HEK293 (cell line): ENCODE data around the gene PKMYT1.

Source experiments
- CTCF ChIA-PET: fragments of 350-600 bp; formaldehyde crosslinking; extraction: SDS; loops from one replicate; lab custom pipeline; 2021; ENCODE audit warnings: antibody characterized with exemption; lab: Yijun Ruan, JAX
- POLR2A ChIA-PET: fragments of 300-600 bp; formaldehyde crosslinking; extraction: SDS; loops from one replicate; lab custom pipeline; 2020; ENCODE audit warnings: antibody characterized with exemption, inconsistent platforms; lab: Yijun Ruan, JAX
- H3K27ac ChIP-seq: fragments of 200-500 bp; sonication (Bioruptor generic); 2 replicates; pipeline ENCODE4 v1.5.1; 2014; ENCODE audit warnings: low read depth, low read length, control low read depth, inconsistent platforms; ENCODE audit errors: extremely low read depth
- H3K36me3 ChIP-seq, 2 experiments: fragments of 200-500 bp in 1 of 2; sonication (Bioruptor generic) in 1 of 2; 1 replicate in 1 of 2; 2 replicates in 1 of 2; pipeline ENCODE4 v1.5.1; 2014 to 2017; ENCODE audit warnings: inconsistent platforms in 2 of 2, low read length in 2 of 2; ENCODE audit not compliant: control insufficient read depth in 2 of 2, insufficient read depth in 1 of 2
- H3K4me1 ChIP-seq: fragments of 200-500 bp; sonication (Bioruptor generic); 2 replicates; pipeline ENCODE4 v1.5.1; 2014; ENCODE audit warnings: mild to moderate bottlenecking, low read length, inconsistent platforms; ENCODE audit not compliant: control insufficient read depth, insufficient read depth
- H3K4me3 ChIP-seq: 2 replicates; pipeline ENCODE4 v1.5.1; 2011; ENCODE audit warnings: low read depth, mild to moderate bottlenecking, control low read depth, low read length, moderate library complexity
- H3K9me3 ChIP-seq: fragments of 200-500 bp; sonication (Bioruptor generic); 2 replicates; pipeline ENCODE4 v1.5.1; 2014; ENCODE audit warnings: low read depth, low read length, inconsistent platforms; ENCODE audit not compliant: control insufficient read depth, insufficient read depth
- HOXA7 ChIP-seq: sonication (generic); formaldehyde crosslinking; IDR thresholded peaks from 2 replicates; pipeline ENCODE4 v1.8.1; 2022; ENCODE audit warnings: missing genetic modification reagents, borderline replicate concordance
- OSR2 ChIP-seq: fragments of 450-650 bp; formaldehyde crosslinking; IDR thresholded peaks from 2 replicates; pipeline ENCODE4 v1.5.1; 2016; ENCODE audit warnings: missing biosample characterization, missing genetic modification characterization
- SP3 ChIP-seq: fragments of 450-650 bp; formaldehyde crosslinking; IDR thresholded peaks from 2 replicates; pipeline ENCODE4 v1.5.1; 2016; ENCODE audit warnings: missing biosample characterization, missing genetic modification characterization
- ZNF239 ChIP-seq: fragments of 450-650 bp; formaldehyde crosslinking; IDR thresholded peaks from 2 replicates; pipeline ENCODE4 v1.5.1; 2016; ENCODE audit warnings: missing biosample characterization, missing genetic modification characterization
- ZNF335 ChIP-seq: fragments of 450-650 bp; formaldehyde crosslinking; conservative IDR thresholded peaks from 2 replicates; pipeline ENCODE4 v1.5.1; 2016; ENCODE audit warnings: missing biosample characterization, missing genetic modification characterization
- ZNF610 ChIP-seq: fragments of 450-650 bp; formaldehyde crosslinking; IDR thresholded peaks from 2 replicates; pipeline ENCODE4 v1.5.1; 2016; ENCODE audit warnings: missing biosample characterization, missing genetic modification characterization, borderline replicate concordance
- ZNF76 ChIP-seq: fragments of 450-650 bp; formaldehyde crosslinking; IDR thresholded peaks from 2 replicates; pipeline ENCODE4; 2016; ENCODE audit warnings: low read depth, missing biosample characterization, missing genetic modification characterization, borderline replicate concordance
- ZNF837 ChIP-seq: fragments of 450-650 bp; formaldehyde crosslinking; IDR thresholded peaks from 2 replicates; pipeline ENCODE4 v1.5.1; 2016; ENCODE audit warnings: missing biosample characterization, missing genetic modification characterization
- ZSCAN16 ChIP-seq: fragments of 450-650 bp; formaldehyde crosslinking; IDR thresholded peaks from 2 replicates; pipeline ENCODE4 v1.5.1; 2016; ENCODE audit warnings: missing biosample characterization, missing genetic modification characterization
- TF ChIP-seq, protein P1 (sequence below): fragments of 450-650 bp; formaldehyde crosslinking; IDR thresholded peaks from 2 replicates; pipeline ENCODE4 v1.5.1; 2016; ENCODE audit warnings: missing biosample characterization, missing genetic modification characterization
- TF ChIP-seq, protein P2 (sequence below): fragments of 450-650 bp; IDR thresholded peaks from 2 replicates; pipeline ENCODE4 v1.5.1; 2018; ENCODE audit warnings: missing biosample characterization, missing genetic modification characterization
- TF ChIP-seq, protein P3 (sequence below): fragments of 450-650 bp; formaldehyde crosslinking; IDR thresholded peaks from 2 replicates; pipeline ENCODE4 v1.5.1; 2016; ENCODE audit warnings: missing biosample characterization, missing genetic modification characterization
- TF ChIP-seq, protein P4 (sequence below): fragments of 450-650 bp; formaldehyde crosslinking; optimal IDR thresholded peaks from 2 replicates; pipeline ENCODE3; 2016; ENCODE audit warnings: missing biosample characterization, mild to moderate bottlenecking, missing genetic modification characterization
- TF ChIP-seq, protein P5 (sequence below): fragments of 450-650 bp; formaldehyde crosslinking; IDR thresholded peaks from 2 replicates; pipeline ENCODE4 v1.5.1; 2016; ENCODE audit warnings: missing biosample characterization, missing genetic modification characterization
- TF ChIP-seq, protein P6 (sequence below): IDR thresholded peaks from 2 replicates; pipeline ENCODE4 v1.6.1; 2011; ENCODE audit warnings: mild to moderate bottlenecking, low read depth, low read length, borderline replicate concordance
- TF ChIP-seq, protein P7 (sequence below): fragments of 450-650 bp; formaldehyde crosslinking; IDR thresholded peaks from 2 replicates; pipeline ENCODE4 v1.5.1; 2017; ENCODE audit warnings: missing biosample characterization, mild to moderate bottlenecking, missing genetic modification characterization, moderate library complexity

The PKMYT1 gene

DNA sequence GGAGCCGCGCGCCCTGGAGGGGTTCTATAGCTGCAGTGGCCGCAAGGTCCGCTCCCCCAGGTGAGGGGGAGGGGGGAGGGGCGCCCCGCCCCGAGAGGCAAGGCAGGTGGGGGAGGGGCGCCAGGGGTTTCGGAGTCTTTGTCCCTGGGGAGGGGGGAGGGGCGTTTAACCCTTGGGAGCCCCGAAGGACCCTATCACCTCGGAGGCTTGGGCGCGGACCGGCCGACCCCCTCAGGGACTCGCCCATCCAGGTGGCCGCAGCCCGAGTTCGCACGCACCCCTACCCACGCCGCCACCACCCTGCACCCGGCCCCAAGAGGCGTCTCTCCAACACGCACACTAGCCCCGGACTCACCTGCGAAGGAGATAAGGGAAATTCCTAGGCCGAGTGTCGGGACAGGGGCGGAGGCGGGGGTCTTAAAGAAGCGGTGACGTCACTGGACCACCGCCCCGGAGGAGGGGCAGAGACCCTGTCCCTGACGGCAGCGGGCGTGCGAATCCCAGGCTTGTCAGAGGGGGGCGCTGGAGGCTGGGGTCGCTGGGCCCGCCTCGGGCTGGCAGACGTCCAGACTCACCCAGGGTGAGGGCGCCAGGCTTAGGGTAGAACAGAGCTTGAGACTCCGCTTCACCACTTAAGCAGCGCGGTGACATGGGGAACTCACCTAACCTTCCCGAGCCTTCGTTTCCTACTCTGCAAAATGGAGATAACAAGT lies 37.7 kb upstream of the PKMYT1 start, which contains the start of gene CLDN6:
CLDN6 (minus strand) TSS at position 390 of the 713 bp plus-strand sequence. CDS start 2,162 bp downstream, outside the sequence.
- no peaks in the 10 kb centered on the region for H3K9me3 ChIP-seq
- H3K4me1 ChIP-seq = peaks cover 18% of the 10 kb centered on the region
- ChIA-PET CTCF (interaction anchor here (1.2 to 2.5 kb wide), 3 partner anchors 10 to 32 kb away, joined by 4 to 20 read pairs (median 5); no protein-coding TSS in a partner anchor), POLR2A (interaction anchor here (11.9 kb wide), 1 partner anchor 13 kb away, joined by 247 read pairs; no protein-coding TSS in a partner anchor)
- no peaks in the 10 kb centered on the region for H3K36me3 ChIP-seq
- TF ChIP-seq ZNF239 (tag by site-specific recombination) = no peak
- TF ChIP-seq, protein P1, sequence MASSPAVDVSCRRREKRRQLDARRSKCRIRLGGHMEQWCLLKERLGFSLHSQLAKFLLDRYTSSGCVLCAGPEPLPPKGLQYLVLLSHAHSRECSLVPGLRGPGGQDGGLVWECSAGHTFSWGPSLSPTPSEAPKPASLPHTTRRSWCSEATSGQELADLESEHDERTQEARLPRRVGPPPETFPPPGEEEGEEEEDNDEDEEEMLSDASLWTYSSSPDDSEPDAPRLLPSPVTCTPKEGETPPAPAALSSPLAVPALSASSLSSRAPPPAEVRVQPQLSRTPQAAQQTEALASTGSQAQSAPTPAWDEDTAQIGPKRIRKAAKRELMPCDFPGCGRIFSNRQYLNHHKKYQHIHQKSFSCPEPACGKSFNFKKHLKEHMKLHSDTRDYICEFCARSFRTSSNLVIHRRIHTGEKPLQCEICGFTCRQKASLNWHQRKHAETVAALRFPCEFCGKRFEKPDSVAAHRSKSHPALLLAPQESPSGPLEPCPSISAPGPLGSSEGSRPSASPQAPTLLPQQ (tag by site-specific recombination) = peak; percentile 39; the same call in 1 of the 2 replicates
- no peak within 1 kb of the TSS for H3K4me3 ChIP-seq
- H3K27ac ChIP-seq = no peak within 1 kb of the TSS

DNA sequence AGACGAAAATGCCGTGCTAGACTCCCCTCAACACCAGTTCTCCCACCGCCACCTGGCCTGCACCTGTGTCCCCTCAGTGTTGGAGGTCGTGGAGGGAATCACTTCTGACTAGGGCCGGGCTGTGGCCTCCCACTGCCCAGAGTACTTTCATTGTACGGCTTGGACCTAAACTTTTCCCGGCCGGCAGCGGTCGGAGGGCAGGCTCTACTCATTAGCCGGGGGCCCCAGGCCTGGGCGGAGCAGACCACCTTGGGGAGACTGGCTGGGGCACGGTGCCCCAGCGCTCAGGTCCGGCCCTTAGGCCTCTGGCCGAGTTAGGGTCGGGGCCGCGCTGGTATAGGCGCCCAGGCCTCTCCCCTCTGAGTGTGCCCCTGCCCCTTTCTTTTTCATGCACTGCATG lies 37.1 kb upstream of the PKMYT1 start:
- no peaks in the 10 kb centered on the region for H3K9me3 ChIP-seq
- TF ChIP-seq ZNF335 (tag by site-specific recombination) (no peak), ZNF837 (tag by site-specific recombination) (no peak), ZNF76 (tag by site-specific recombination) (no peak), OSR2 (no peak), SP3 (tag by site-specific recombination) (no peak), HOXA7 (CRISPR knock-in tag) (no peak), ZSCAN16 (tag by site-specific recombination) (no peak), ZNF610 (tag by site-specific recombination) (no peak)
- TF ChIP-seq, protein P2, sequence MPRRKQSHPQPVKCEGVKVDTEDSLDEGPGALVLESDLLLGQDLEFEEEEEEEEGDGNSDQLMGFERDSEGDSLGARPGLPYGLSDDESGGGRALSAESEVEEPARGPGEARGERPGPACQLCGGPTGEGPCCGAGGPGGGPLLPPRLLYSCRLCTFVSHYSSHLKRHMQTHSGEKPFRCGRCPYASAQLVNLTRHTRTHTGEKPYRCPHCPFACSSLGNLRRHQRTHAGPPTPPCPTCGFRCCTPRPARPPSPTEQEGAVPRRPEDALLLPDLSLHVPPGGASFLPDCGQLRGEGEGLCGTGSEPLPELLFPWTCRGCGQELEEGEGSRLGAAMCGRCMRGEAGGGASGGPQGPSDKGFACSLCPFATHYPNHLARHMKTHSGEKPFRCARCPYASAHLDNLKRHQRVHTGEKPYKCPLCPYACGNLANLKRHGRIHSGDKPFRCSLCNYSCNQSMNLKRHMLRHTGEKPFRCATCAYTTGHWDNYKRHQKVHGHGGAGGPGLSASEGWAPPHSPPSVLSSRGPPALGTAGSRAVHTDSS (tag by site-specific recombination) = no peak
- TF ChIP-seq, protein P3, sequence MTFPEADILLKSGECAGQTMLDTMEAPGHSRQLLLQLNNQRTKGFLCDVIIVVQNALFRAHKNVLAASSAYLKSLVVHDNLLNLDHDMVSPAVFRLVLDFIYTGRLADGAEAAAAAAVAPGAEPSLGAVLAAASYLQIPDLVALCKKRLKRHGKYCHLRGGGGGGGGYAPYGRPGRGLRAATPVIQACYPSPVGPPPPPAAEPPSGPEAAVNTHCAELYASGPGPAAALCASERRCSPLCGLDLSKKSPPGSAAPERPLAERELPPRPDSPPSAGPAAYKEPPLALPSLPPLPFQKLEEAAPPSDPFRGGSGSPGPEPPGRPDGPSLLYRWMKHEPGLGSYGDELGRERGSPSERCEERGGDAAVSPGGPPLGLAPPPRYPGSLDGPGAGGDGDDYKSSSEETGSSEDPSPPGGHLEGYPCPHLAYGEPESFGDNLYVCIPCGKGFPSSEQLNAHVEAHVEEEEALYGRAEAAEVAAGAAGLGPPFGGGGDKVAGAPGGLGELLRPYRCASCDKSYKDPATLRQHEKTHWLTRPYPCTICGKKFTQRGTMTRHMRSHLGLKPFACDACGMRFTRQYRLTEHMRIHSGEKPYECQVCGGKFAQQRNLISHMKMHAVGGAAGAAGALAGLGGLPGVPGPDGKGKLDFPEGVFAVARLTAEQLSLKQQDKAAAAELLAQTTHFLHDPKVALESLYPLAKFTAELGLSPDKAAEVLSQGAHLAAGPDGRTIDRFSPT = no peak
- TF ChIP-seq, protein P4, sequence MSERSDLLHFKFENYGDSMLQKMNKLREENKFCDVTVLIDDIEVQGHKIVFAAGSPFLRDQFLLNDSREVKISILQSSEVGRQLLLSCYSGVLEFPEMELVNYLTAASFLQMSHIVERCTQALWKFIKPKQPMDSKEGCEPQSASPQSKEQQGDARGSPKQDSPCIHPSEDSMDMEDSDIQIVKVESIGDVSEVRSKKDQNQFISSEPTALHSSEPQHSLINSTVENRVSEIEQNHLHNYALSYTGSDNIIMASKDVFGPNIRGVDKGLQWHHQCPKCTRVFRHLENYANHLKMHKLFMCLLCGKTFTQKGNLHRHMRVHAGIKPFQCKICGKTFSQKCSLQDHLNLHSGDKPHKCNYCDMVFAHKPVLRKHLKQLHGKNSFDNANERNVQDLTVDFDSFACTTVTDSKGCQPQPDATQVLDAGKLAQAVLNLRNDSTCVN (tag by site-specific recombination) = no peak
- TF ChIP-seq, protein P5, sequence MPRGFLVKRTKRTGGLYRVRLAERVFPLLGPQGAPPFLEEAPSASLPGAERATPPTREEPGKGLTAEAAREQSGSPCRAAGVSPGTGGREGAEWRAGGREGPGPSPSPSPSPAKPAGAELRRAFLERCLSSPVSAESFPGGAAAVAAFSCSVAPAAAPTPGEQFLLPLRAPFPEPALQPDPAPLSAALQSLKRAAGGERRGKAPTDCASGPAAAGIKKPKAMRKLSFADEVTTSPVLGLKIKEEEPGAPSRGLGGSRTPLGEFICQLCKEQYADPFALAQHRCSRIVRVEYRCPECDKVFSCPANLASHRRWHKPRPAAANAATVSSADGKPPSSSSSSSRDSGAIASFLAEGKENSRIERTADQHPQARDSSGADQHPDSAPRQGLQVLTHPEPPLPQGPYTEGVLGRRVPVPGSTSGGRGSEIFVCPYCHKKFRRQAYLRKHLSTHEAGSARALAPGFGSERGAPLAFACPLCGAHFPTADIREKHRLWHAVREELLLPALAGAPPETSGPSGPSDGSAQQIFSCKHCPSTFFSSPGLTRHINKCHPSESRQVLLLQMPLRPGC (tag by site-specific recombination) = no peak
- TF ChIP-seq, protein P6, sequence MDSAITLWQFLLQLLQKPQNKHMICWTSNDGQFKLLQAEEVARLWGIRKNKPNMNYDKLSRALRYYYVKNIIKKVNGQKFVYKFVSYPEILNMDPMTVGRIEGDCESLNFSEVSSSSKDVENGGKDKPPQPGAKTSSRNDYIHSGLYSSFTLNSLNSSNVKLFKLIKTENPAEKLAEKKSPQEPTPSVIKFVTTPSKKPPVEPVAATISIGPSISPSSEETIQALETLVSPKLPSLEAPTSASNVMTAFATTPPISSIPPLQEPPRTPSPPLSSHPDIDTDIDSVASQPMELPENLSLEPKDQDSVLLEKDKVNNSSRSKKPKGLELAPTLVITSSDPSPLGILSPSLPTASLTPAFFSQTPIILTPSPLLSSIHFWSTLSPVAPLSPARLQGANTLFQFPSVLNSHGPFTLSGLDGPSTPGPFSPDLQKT = no peak
- TF ChIP-seq, protein P7, sequence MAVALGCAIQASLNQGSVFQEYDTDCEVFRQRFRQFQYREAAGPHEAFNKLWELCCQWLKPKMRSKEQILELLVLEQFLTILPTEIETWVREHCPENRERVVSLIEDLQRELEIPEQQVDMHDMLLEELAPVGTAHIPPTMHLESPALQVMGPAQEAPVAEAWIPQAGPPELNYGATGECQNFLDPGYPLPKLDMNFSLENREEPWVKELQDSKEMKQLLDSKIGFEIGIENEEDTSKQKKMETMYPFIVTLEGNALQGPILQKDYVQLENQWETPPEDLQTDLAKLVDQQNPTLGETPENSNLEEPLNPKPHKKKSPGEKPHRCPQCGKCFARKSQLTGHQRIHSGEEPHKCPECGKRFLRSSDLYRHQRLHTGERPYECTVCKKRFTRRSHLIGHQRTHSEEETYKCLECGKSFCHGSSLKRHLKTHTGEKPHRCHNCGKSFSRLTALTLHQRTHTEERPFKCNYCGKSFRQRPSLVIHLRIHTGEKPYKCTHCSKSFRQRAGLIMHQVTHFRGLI = no peak
- no peak overlapping the region for H3K27ac ChIP-seq
- ChIA-PET CTCF (no interaction called here), POLR2A (no interaction called here)
- H3K4me3 ChIP-seq = no peak overlapping the region
- peaks cover 12% of the 10 kb centered on the region for H3K4me1 ChIP-seq
- no peaks in the 10 kb centered on the region for H3K36me3 ChIP-seq
